ENCODE data around the gene THSD7B.
"Not testable (repeated sequence)": the region's sequence is repeated elsewhere in the genome, so short reads cannot be mapped to it uniquely, and the experiment has no call there.

The THSD7B gene

GRCh38 chr2:137096693-137097092, 331.3 kb downstream of the THSD7B start:
- TF ChIP-seq, protein P1, sequence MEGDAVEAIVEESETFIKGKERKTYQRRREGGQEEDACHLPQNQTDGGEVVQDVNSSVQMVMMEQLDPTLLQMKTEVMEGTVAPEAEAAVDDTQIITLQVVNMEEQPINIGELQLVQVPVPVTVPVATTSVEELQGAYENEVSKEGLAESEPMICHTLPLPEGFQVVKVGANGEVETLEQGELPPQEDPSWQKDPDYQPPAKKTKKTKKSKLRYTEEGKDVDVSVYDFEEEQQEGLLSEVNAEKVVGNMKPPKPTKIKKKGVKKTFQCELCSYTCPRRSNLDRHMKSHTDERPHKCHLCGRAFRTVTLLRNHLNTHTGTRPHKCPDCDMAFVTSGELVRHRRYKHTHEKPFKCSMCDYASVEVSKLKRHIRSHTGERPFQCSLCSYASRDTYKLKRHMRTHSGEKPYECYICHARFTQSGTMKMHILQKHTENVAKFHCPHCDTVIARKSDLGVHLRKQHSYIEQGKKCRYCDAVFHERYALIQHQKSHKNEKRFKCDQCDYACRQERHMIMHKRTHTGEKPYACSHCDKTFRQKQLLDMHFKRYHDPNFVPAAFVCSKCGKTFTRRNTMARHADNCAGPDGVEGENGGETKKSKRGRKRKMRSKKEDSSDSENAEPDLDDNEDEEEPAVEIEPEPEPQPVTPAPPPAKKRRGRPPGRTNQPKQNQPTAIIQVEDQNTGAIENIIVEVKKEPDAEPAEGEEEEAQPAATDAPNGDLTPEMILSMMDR (IDR thresholded peaks at IDR 0.05) = no peak
- Histone ChIP-seq H3K27ac (no peak overlapping the region), H3K79me2 (no peaks in the 10 kb centered on the region), H3K9me3 (ENCODE audit: control insufficient read depth, low read length) (no peaks in the 10 kb centered on the region), H2AFZ (no peak overlapping the region), H3K36me3 (ENCODE audit: control insufficient read depth, insufficient read depth, low read length) (no peaks in the 10 kb centered on the region), H3K9ac (no peak overlapping the region), H3K4me1 (no peaks in the 10 kb centered on the region), H3K4me3 (ENCODE audit: low read depth, low read length) (no peak overlapping the region), H3K27me3 (ENCODE audit: control insufficient read depth, insufficient read depth, low read length) (no peaks in the 10 kb centered on the region), H3K4me2 (ENCODE audit: low read length) (no peak overlapping the region)

GRCh38 chr2:137101814-137102213, 336.5 kb downstream of the THSD7B start:
- H2AFZ ChIP-seq; H3K79me2 ChIP-seq; H3K27me3 ChIP-seq (ENCODE audit: control insufficient read depth, insufficient read depth, low read length); H3K9ac ChIP-seq; H3K36me3 ChIP-seq (ENCODE audit: control insufficient read depth, insufficient read depth, low read length); H3K4me1 ChIP-seq; H3K4me2 ChIP-seq (ENCODE audit: low read length); H3K4me3 ChIP-seq (ENCODE audit: low read depth, low read length); H3K9me3 ChIP-seq (ENCODE audit: control insufficient read depth, low read length); H3K27ac ChIP-seq: not testable (repeated sequence)

DNA sequence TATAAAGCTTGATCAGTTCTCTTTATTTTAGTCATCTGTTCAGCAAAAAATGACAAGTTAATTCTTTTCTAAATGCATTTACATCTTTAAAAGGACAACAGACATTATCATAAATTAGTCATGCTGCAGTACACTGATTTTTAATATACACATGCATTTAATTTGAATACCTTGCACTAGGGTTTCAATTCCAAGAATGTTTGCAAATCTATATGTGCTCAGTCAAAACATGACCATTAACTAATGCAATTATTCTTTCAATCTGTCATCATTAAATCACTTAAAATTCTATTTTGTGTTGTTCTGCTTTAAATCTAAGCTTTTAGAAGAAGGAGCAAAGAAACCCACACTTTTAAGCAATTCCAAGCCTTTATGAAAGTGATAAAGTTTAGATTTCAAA, 342.6 kb downstream of the THSD7B start:
- no peak overlapping the region for H3K4me3 ChIP-seq (ENCODE audit: low read depth, low read length)
- no peak overlapping the region for H3K27ac ChIP-seq
- H3K9ac ChIP-seq = no peak overlapping the region
- no peak overlapping the region for H3K4me2 ChIP-seq (ENCODE audit: low read length)
- H2AFZ ChIP-seq = no peak overlapping the region
- TF ChIP-seq, protein P1 (IDR thresholded peaks at IDR 0.05) = no peak
- no peaks in the 10 kb centered on the region for H3K36me3 ChIP-seq (ENCODE audit: control insufficient read depth, insufficient read depth, low read length)
- no peaks in the 10 kb centered on the region for H3K79me2 ChIP-seq
- no peaks in the 10 kb centered on the region for H3K4me1 ChIP-seq
- H3K9me3 ChIP-seq (ENCODE audit: control insufficient read depth, low read length) = no peaks in the 10 kb centered on the region
- no peaks in the 10 kb centered on the region for H3K27me3 ChIP-seq (ENCODE audit: control insufficient read depth, insufficient read depth, low read length)

GRCh38 chr2:137111896-137112295, 346.6 kb downstream of the THSD7B start:
- TF ChIP-seq, protein P1 (IDR thresholded peaks at IDR 0.05) = no peak
- Histone ChIP-seq H3K27me3 (ENCODE audit: control insufficient read depth, insufficient read depth, low read length) (no peaks in the 10 kb centered on the region), H3K4me1 (no peaks in the 10 kb centered on the region), H3K36me3 (ENCODE audit: control insufficient read depth, insufficient read depth, low read length) (no peaks in the 10 kb centered on the region), H3K4me2 (ENCODE audit: low read length) (no peak overlapping the region), H3K79me2 (no peaks in the 10 kb centered on the region), H3K27ac (no peak overlapping the region), H3K9ac (no peak overlapping the region), H2AFZ (no peak overlapping the region), H3K9me3 (ENCODE audit: control insufficient read depth, low read length) (no peaks in the 10 kb centered on the region), H3K4me3 (ENCODE audit: low read depth, low read length) (no peak overlapping the region)

DNA sequence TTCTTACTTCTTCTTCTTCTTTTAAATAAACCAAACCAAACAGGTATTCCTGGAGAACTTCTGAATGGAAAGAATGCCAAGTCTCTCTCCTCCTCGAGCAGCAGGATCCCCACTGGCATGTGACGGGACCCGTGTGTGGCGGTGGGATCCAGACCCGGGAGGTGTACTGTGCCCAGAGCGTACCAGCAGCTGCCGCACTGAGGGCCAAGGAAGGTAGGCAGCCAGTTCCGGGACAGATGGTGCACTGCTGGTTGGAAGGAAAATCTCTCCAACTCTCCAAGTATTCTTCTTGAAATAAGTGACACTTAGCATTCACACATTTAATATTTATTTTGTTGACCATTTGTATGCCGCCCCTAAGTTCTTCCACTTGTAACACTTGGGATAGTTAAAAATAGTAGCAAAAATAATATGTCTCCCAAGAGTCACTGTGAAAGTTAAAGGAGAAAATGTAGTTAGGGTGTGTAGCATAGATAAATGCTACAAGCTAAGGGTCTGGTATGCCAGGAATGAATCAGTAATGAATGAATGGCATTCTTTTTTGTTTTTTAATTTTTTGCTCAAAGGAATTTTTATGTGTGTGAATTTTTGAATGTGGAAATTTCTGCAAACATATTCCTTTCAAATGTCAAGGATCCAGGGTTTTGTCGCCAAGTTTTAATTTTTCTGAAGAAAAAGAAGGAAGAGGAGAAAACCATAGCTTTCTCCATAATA, 349.9 kb downstream of the THSD7B start:
- Histone ChIP-seq H3K9ac (no peak overlapping the region), H3K27ac (no peak overlapping the region), H3K36me3 (ENCODE audit: control insufficient read depth, insufficient read depth, low read length) (no peaks in the 10 kb centered on the region), H3K4me2 (ENCODE audit: low read length) (no peak overlapping the region), H3K9me3 (ENCODE audit: control insufficient read depth, low read length) (no peaks in the 10 kb centered on the region), H3K4me3 (ENCODE audit: low read depth, low read length) (no peak overlapping the region), H3K4me1 (no peaks in the 10 kb centered on the region), H2AFZ (no peak overlapping the region), H3K79me2 (no peaks in the 10 kb centered on the region), H3K27me3 (ENCODE audit: control insufficient read depth, insufficient read depth, low read length) (no peaks in the 10 kb centered on the region)
- TF ChIP-seq, protein P1 (IDR thresholded peaks at IDR 0.05) = no peak
